Heart right ventricle (tissue), 16 donors: Measurements from ENCODE around the gene MEN1. TPM values are rescaled to one million over a fixed set of nuclear protein-coding genes. Genes with fewer than 3 reads are reported as not detected.

Source experiments
- ATAC-seq, 8 donors: fragments of 200-7000 bp; cut with Tn5 transposase; one replicate each; pipeline ENCODE4 v1.9.1; 2020; ENCODE audit warnings: mild to moderate bottlenecking in 8 of 8, moderate library complexity in 8 of 8, moderate number of reproducible peaks in 1 of 8
- DNase-seq, 2 donors: peaks; one replicate each; pipeline ENCODE4 v3.0.0-alpha.2; 2020
- H3K27ac ChIP-seq, 10 donors: fragments of 200-600 bp; sonication (generic) in 2 of 10; one replicate each; pipeline versions ENCODE4 v1.5.0 to v1.8.0; 2020 to 2022; ENCODE audit warnings: mild to moderate bottlenecking in 3 of 10
- H3K27me3 ChIP-seq, 7 donors: fragments of 200-600 bp; one replicate each; pipeline ENCODE4 v1.8.0; 2021 to 2022; ENCODE audit warnings: mild to moderate bottlenecking in 2 of 7
- H3K36me3 ChIP-seq, 9 donors: fragments of 200-600 bp; sonication (generic) in 1 of 9; one replicate each; pipeline versions ENCODE4 v1.5.0 to v1.8.0; 2020 to 2022; ENCODE audit warnings: mild to moderate bottlenecking in 2 of 9
- H3K4me1 ChIP-seq, 9 donors: fragments of 200-600 bp; sonication (generic) in 1 of 9; one replicate each; pipeline versions ENCODE4 v1.5.0 to v1.8.0; 2020 to 2022; ENCODE audit warnings: mild to moderate bottlenecking in 4 of 9
- H3K4me3 ChIP-seq, 10 donors: fragments of 200-600 bp; sonication (generic) in 2 of 10; one replicate each; pipeline versions ENCODE4 v1.5.0 to v1.8.0; 2020 to 2022; ENCODE audit warnings: mild to moderate bottlenecking in 7 of 10, moderate library complexity in 2 of 10
- H3K9me3 ChIP-seq, 11 donors: fragments of 200-600 bp in 10 of 11; sonication (generic) in 2 of 11; one replicate each; pipeline versions ENCODE4 v1.5.0 to v1.8.0; 2013 to 2022; ENCODE audit warnings: mild to moderate bottlenecking in 2 of 11, control low read depth in 1 of 11, moderate library complexity in 1 of 11
- WGBS, 2 donors: extraction: QIAGEN DNeasy Blood & Tissue Kit; methylation state at CpG; one replicate each; pipeline ENCODE4 v1.1.7; 2013; ENCODE audit warnings: inconsistent platforms in 1 of 2; 5-methylcytosine and 5-hydroxymethylcytosine counted together
- intact Hi-C, 10 donors: fragments of 100-400 bp; cut with DNase I; formaldehyde crosslinking; loops; one replicate each; pipeline versions ENCODE4 v1.11.1 to v1.14.2; 2022
- polyA plus RNA-seq, 2 donors: library from polyadenylated mRNA; stranded (reverse); fragments of 200-250 nt; gene quantifications; one replicate each; pipeline ENCODE4 v1.2.3, GENCODE V29; 2013
- total RNA-seq, 10 donors: library from RNA; stranded (reverse); fragmentation: NEBNext Ultra II Directional in 3 of 10; extraction: Animal tissue kit (Norgen Biotek cat#: 25700) in 3 of 10; gene quantifications; one replicate each; pipeline versions ENCODE4 v1.2.1 to v1.2.4, GENCODE V29; 2021 to 2023
- TF ChIP-seq, protein P1 (sequence below), 9 donors: fragments of 200-600 bp; sonication (generic) in 2 of 9; IDR thresholded peaks; one replicate each; pipeline versions ENCODE4 v1.5.0 to v1.8.0; 2021 to 2022; ENCODE audit warnings: antibody characterized with exemption in 9 of 9, mild to moderate bottlenecking in 5 of 9, moderate library complexity in 1 of 9
- donor health status: Arrhythmogenic right ventricular cardiomyopathy.
- donor health status: ischemic (EF 13 %, LVEDD 7.1; RV severe dilation, severe dysfunction).
- donor health status: healthy with polysubstance abuse.
- donor health status: DM: no; HTN: yes; CAD: no.
- donor health status: DM: no; HTN: no; CAD: no.
- donor health status: ischemic (EF 25% LVEDD 6.9; RV normal size, moderate dysfunction).
- donor health status: ischemic (EF 25% LVEDD 5.7; RV mildly dilated, moderate dysfunction).
- donor health status: healthy.
- donor health status: DM: yes; HTN: yes; CAD: no.
- donor health status: Ischemic cardiomyopathy.
- donor health status: ischemic (EF 35%, LVEDD 5.7; RV mildly dilated, moderate dysfunction).
- donor health status: nonischemic (EF 11% LVEDD 7.7; RV severe dilation, severe dysfunction).
- donor health status: DM: yes; HTN: yes; CAD: no.
- donor health status: PGD.
- donor health status: ischemic (EF 29% LVEDD 5.4; RV normal size, mild dysfunction).
- donor health status: nonischemic (EF 23%, LVEDD 6.1; RV moderate dilation, normal function).

MEN1 gene
- total and polyA plus RNA-seq, 12 donors, result 5.8 to 12.5 (median 8.7) TPM

- Histone ChIP-seq H3K9me3 (no peaks in the 10 kb centered on the region), H3K36me3 (no peaks in the 10 kb centered on the region), H3K4me1 (no peaks in the 10 kb centered on the region), H3K27ac (no peak overlapping the region), H3K4me3 (no peak overlapping the region), H3K27me3 (no peaks in the 10 kb centered on the region)
- ATAC-seq (no peak), DNase-seq (no peak)
- intact Hi-C loops, result no loop called here
- TF ChIP-seq, protein P1, sequence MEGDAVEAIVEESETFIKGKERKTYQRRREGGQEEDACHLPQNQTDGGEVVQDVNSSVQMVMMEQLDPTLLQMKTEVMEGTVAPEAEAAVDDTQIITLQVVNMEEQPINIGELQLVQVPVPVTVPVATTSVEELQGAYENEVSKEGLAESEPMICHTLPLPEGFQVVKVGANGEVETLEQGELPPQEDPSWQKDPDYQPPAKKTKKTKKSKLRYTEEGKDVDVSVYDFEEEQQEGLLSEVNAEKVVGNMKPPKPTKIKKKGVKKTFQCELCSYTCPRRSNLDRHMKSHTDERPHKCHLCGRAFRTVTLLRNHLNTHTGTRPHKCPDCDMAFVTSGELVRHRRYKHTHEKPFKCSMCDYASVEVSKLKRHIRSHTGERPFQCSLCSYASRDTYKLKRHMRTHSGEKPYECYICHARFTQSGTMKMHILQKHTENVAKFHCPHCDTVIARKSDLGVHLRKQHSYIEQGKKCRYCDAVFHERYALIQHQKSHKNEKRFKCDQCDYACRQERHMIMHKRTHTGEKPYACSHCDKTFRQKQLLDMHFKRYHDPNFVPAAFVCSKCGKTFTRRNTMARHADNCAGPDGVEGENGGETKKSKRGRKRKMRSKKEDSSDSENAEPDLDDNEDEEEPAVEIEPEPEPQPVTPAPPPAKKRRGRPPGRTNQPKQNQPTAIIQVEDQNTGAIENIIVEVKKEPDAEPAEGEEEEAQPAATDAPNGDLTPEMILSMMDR (IDR thresholded peaks at IDR 0.05), result no peak
- 89 to 96% methylated on average over 10 of the region's 10 CpGs for WGBS, 2 donors
Measured at GRCh38 chr11:64833509-64833908, 23.2 kb upstream of the MEN1 start.

- no peak overlapping the region for H3K4me3 ChIP-seq
- TF ChIP-seq, protein P1 (IDR thresholded peaks at IDR 0.05), result no peak
- H3K27ac ChIP-seq, result no peak overlapping the region
- DNase-seq, result no peak
- H3K4me1 ChIP-seq, result no peaks in the 10 kb centered on the region
- no peaks in the 10 kb centered on the region for H3K27me3 ChIP-seq
- H3K36me3 ChIP-seq, result no peaks in the 10 kb centered on the region
- intact Hi-C loops, result no loop called here
- no peak for ATAC-seq
- 94 to 95% methylated on average over 12 of the region's 12 CpGs for WGBS, 2 donors
- H3K9me3 ChIP-seq, result no peaks in the 10 kb centered on the region
Measured at GRCh38 chr11:64833198-64833502, 22.8 kb upstream of the MEN1 start.

GRCh38 chr11:64832467-64833197 is 22.3 kb upstream of the MEN1 start:
- TF ChIP-seq, protein P1 (IDR thresholded peaks at IDR 0.05), result no peak
- ATAC-seq (no peak), DNase-seq (no peak)
- intact Hi-C loops, result no loop called here
- no peaks in the 10 kb centered on the region for H3K27me3 ChIP-seq
- no peaks in the 10 kb centered on the region for H3K36me3 ChIP-seq
- H3K4me3 ChIP-seq, result no peak overlapping the region
- WGBS, 2 donors, result 92 to 94% methylated on average over 21 of the region's 21 CpGs
- H3K4me1 ChIP-seq, result no peaks in the 10 kb centered on the region
- no peak overlapping the region for H3K27ac ChIP-seq
- H3K9me3 ChIP-seq, result no peaks in the 10 kb centered on the region

DNA sequence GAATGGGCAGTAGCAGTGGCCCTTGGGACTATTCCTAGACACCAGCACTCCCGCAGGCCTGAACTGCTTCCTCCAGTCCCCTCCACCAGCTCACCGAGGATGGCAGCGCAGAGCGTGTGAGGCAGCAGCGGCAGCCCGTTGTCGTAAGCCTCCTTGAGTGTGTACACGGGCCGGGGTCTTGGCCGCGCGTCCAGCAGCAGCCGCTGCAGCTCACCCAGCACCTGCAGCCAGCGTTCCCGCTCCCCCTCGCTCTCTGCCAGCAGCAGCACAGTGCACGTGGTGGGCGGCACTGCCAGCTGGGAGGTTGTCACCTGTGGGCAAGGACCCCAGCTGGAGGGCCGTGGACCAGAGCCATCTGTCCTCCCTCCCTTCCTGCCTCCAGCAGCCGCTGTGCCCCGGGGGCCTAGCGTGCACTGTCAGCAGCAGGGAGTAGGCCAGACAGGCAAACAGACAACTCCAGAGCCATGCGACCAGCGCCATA is 21.1 kb upstream of the MEN1 start:
- TF ChIP-seq, protein P1 (IDR thresholded peaks at IDR 0.05), result no peak
- H3K4me3 ChIP-seq, result no peak overlapping the region
- no peaks in the 10 kb centered on the region for H3K27me3 ChIP-seq
- intact Hi-C loops, result no loop called here
- DNase-seq, result no peak
- 89 to 91% methylated on average over 24 of the region's 24 CpGs for WGBS, 2 donors
- H3K9me3 ChIP-seq, result no peaks in the 10 kb centered on the region
- H3K27ac ChIP-seq, result no peak overlapping the region
- no peaks in the 10 kb centered on the region for H3K4me1 ChIP-seq
- no peaks in the 10 kb centered on the region for H3K36me3 ChIP-seq
- no peak for ATAC-seq
